HG03558 (cell line): ENCODE results near the gene TGFBR2.

Source experiments
- ATAC-seq: cut with Tn5 transposase; IDR thresholded peaks from one replicate; pipeline ENCODE4 v1.9.1; 2021; ENCODE audit warnings: moderate number of reproducible peaks; ENCODE audit not compliant: unreplicated experiment; ENCODE audit errors: extremely low read depth

The TGFBR2 gene

DNA sequence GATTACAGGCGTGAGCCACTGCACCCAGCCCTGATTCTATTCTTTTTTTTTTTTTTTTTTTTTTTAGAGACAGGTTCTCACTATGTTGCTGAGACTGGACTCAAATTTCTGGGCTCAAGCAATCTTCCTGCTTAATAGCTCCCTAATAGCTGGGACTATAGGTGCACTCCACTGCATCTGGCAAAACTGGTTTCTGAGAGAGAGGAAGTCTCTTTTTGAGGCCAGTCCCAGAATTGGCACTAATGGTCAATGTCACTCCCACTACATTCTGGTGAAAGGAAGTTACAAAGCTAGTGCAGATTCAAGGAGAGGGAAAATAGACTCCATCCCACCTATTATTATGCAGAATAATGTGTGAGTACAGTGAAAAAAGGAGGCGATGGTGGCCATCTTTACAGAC is 5.8 kb upstream of the TGFBR2 start:
- ATAC-seq = no peak

DNA sequence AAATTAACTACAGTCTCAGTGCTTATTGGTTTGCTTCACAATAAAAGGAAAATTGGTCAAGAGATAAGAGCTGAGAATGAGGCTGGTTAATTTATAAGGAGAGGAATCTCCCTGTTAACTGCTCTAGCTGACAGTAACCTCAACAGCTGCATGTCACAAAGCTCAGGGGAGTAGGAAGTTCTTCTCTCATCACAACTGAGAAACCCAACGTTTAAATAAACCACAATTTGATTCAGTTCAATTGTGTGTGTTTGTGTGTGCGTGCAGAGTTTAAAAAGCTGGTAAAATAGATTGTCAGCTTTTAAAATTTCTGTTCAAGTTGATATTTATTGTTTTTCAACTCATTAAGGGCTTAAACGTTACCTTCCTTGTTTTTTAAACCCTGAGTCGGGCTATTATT is 3.5 kb upstream of the TGFBR2 start:
- ATAC-seq = no peak

DNA sequence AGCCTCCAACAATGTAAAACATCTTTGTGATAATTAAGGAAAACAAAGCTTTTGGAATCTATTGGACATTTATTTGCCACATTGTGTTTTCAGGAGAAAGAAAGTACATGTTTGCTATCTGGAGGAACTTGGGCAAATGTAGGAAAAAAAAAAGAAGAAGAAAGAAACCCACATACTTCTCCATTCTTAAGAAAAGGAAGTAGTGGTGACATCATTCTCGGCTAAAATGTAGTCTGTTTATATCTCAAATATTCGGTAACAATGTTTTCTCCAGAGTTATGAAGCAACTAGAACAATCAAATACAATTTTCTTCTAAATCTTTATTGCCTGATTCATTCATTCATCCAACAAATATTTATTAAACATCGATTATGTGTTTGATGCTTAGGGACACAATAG is 2.3 kb upstream of the TGFBR2 start:
- no peak for ATAC-seq

DNA sequence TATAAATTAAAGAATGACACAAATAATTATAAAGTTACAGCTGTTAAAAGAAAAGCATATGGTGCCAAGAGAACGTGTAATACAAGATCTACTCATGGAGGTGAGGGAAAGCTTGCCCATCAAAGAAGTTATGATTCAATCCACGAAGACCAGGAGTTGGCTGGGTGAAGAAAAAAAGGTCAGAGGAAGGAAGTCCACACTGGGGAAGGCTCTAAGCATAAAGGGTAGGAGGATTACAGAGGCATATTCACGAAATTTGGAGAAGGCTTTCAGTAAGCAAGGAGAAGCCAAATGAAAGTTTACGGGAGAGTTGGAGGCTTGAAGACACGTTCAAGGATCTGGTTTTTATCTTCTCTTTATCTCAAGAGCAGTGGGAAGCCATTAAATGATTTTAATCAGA is 1.8 kb upstream of the TGFBR2 start:
- ATAC-seq = no peak

DNA sequence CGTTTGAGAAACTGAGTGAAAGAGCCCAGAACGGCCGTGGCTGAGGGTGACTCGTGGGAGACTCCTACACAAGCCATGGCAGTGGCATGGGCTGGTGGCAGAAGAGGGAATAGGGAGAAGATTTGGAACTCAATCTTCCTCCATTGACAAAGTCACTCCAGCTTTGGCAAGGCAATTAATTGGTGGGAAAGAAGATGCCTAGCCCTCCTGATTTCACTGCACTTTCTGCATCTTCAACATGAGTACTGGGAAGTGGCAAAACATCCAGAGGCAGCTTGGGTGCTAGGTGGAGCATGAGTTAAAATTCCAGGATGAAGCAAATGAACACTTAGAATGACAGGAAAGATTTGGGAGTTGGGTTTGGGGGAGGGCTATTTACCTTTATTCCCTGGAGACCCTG is 1.4 kb upstream of the TGFBR2 start:
- ATAC-seq = no peak

DNA sequence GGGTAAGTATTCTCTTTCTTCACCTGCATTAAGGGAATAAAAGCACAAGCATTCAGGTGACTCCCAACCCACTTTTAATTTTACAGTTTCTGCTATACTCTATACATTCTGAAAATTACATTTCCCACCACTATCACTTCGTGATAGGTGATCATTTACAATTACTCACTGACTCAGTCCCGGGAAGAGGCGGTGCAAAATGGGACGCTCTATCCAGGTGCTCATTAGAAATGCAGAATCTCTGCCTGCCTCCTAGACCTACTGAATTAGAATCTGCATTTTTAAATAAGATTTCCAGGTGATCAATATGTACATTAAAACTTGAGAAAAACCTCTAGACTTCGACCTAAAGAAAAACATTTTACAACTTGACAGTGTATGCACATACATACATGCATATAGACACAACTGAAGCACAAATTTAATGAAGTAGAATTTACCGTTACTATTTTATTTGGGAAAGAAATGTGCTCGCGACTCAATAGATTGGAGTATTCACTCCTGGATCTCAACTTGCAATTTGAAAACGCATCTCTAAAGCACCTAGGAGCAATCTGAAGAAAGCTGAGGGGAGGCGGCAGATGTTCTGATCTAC is 598 bp upstream of the TGFBR2 start:
- ATAC-seq = no peak

DNA sequence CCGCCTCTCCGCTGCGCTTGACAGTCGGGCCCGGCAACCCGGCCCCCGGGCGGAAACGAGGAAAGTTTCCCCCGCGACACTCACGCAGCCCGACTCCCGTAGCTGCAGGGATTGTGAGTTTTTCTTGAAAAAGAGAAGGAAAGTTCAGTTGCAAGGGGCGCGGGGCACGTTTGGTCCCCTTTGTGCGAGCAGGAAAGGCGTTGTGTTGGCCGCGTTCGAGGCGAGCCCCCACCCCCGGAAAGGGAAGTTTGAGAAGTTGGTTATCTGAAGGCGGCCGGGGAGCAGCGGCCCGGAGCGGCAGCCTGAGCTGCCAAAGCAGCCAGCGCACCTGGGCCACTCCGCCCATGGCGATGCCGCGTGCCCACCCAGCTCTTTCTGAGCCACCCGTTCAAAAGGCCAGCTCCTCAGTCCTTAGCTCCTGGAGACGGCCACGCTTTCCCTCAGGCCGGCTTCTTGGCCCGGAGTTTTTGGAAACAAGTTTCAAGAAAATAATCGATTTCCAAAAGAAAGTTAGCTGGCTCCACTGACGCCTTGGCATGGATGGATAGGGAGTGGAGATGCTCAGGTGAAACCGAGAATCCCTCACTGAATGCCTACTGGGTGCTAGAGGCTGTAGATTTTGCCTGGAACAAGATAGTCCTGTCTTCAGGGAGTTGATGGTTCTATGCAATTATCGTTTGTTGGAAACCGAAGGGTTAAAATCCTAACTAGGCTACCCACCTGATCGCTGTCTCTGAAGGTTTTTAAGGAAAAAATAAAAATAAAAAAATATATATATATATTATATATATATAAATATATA is 832 bp downstream of the TGFBR2 start:
- no peak for ATAC-seq

DNA sequence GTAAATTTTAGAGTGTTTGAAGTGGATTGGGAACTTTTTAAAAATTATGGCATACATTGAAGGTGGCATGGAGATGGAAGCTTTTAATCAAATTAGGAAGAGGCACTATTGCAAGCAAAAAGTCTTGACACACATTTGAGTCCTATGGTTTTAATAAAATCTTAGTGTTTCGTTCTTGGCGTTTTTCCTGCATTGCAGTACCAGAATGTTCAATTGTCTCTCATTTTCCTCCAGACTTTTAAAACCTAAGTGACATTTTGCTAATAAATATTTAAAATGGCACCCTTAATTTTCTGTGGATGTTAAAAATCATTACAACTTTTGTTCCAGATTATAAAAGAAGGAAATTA is 2.2 kb downstream of the TGFBR2 start:
- no peak for ATAC-seq

DNA sequence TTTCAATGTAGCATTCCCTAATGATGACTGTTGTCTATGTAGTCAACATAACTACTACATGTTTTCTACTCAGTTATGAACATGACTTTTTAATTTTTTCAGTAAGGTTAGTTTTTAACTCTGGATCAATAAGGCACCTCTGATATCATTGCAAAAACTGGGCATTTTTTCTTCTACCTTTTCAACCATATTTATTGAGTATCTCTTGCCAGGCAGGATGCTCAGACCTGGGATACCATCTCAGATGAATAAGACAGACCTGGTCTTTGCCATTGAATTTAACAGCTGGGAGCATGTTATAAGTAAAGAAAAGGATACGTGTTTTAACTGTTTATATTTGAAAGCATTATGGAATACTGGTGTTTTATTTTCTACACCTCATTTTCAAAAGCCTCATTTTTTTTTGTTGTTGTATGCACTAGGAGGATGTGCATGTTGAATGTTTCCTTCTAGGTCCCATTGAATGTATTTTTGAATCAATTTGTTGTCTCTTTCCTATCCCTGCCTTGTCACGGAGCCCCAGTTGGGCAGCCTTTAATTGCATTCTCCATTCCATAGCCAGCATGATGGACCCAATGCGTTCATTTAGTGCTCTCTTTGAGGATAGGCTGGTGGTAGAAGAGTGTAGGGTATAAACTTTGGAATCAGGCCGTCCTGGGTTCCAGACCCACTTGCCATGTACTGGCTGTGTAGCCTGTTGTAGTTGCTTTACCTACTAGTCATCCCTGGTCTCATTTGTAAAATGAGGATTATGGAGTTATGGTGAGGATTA is 3.7 kb downstream of the TGFBR2 start:
- ATAC-seq = no peak

DNA sequence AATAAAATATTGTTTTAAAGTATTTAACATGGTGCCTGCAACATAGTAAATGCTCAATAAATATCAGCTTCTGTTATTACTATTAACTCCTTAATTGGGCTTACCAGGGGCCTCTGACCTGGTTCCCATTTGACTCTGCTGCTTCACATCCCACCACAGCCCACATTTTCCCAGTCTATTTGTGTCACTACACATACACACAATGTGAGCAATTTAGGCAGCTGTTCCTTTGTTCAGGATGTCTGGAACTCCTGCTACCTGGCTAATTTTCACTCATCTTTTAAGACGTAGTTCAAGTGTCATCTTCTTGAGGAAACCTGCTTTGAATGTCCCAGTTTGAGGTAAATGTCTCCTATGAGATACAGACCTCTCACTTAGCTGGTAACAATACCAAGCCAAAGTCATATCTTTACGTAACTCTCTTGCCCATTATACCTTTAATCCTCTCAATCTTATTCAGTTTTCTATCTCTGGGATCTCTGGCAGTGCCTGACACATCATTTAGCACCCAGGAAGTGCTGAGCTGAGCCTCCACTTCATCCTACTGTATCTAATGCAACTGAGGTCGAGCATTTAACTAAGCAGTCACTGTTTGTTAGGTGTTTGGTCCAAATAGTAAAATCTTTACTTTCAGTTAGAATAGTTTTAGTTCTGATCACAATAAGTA is 4.4 kb downstream of the TGFBR2 start:
- ATAC-seq = no peak

DNA sequence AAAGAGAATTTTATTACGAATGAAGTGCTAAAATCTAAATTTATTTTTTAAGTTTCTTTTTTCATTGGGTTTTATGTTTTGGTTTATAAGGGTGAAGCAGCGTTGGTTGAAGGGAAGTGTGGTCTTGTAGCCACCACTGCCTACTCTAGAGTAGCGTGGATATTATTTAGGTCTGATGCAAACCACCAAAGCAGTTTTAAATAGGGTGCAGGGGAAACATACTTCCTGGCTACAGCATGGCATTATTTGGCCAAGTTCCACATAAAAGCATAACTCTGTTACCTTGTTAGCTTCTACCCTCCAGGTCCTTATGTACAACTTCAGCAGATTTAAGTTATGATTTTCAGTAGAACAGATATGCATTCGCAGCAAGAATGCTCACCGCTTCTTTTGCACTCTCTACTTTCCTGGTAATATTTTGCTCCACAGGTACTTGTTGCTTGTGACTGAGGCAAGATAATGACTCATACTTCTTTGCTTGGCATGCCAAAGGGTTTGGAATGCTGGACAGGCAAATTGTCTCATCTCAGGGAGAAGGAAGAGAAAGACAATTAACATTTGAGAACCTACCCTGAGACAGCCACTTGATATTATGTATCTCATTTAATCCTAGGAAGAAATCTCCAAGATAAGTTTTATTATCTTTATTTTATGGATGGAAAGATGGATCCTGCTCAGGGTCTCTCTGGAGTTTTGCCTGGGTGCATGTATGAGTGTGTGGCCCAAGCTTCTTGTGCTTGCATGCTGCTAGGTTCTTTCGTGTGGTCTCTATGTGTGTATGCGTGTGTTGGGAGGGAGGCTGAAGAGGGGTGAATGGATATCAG is 5.4 kb downstream of the TGFBR2 start:
- ATAC-seq = no peak

DNA sequence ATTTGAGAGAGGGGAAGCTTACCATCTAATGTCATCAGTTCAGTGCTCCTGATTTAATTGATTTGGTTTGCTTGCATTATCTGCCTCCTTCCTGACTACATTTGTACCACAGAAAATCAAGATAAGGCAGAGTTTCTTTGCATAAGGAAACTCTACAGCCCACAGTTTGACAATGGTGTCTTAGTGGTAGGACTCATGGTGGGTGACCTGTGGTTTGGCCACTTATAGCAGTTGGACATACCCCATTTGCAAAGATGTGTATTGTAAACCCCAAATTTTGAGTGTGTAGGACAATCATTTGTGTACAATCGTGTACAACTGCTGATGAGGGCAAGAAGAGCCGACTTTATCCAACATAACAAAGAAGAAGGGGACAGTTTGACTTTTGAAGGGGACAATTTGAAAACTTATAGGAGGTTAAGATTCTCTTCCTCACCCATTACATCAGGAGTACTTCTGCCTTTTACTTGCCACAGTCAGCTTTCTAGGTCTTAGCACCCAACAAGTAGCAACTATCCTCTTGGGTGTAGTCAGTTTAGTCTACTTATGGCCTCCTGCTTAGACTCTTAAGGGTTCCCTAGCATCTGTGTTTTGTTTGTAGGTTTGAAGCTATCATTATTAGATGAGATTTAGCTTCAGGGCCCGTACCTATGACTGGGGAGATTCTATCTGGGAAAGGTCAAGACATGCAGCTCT is 6.2 kb downstream of the TGFBR2 start:
- no peak for ATAC-seq

DNA sequence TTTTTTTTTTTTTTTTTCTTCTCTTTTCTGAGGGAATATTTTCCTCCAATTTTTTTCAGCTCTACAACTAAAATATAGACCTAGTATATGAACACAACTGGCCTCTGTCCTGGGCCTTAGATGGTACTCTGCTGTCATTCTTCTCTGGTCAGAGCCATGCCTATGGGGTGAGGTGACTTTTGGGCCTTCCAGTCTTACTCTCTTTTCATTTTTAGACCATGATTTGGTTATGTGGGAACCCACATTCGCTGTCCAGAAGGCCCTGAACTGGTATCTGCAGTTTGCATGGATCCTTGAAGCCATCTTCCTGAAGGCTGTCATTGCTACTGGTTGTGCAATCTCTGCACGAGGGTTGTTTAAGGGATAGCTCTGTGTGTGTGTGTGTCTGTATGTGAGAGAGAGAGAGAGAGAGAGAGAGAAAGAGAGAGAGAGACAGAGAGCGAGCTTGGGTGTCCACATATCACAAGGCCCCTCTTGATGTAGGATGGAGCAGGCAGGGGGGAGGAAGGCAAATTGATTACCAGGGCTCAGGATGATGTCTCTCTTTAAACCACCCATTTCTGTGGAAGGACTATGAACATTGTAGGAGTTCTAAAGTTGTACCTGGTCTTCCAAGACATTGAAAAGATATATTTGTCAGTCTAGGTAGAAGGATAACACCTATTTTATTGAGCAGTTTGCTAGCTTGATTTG is 6.9 kb downstream of the TGFBR2 start:
- ATAC-seq = no peak

DNA sequence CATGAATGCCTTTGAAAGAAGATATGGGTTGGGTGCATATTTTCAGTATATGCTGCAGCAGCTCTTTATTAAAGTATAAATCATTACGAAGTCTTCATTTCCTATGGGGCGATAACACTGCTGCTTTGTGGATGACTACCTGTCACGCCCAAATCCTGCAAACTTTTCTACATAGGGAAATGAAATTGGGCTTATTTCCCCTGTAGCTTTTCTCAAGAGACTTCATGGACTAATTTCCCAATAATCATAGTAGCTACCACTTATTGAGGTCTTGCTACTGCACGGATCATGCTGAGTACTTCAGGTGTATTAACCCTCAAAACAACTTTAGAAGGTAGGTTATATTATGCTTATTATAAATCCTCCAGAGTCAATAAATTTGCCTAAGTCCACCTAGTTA is 8.0 kb downstream of the TGFBR2 start:
- ATAC-seq = no peak

DNA sequence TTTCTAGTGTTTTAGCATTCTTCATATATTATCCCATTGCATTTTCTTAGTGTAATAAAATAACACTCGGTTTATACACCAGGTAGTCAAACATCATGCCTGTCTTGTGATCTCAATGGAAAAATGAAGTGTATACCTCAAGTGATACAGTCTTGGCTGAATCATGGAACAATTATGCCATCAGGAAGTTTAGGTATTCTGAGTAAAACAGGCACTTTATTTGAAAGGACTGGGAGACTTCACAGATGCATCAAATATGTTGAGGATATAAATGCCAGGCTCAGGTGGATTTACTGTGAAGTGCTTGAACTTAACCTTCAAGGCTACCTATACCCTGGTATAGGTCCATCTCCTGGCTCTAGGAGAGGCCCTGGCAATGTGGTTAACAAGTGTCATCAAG is 8.5 kb downstream of the TGFBR2 start:
- no peak for ATAC-seq

DNA sequence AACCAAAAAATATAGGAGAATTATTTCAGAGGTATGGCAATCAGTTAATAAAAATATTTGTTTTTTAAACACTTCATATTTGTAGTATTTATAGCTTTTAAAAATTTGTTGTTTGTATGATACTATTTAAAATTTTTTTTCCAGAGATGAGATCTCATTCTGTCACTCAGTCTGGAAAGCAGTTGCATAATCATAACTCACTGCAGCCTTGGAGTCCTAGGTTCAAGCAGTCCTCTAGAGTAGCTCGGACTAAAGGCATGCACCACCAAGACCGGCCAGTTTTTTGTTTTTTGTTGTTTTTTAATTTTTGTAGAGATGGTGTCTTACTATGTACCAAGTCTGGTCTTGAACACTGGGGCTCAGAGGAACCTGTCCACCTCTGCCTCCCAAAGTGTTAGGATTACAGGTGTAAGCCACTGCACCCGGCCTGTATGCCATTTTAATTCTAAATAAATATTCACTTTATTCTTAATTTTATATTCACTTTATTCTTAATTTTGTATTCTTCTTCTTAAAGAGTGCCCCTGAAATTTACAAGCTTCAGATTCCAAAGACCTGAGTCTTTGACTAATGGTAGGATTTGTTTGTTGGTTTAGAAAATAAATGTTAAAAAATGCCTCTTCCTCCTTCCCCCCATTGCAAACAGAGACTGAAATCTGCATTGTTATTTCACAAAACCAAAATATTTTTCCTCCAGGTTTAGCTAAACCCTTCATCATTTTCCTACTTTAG is 9.4 kb downstream of the TGFBR2 start:
- ATAC-seq = no peak

DNA sequence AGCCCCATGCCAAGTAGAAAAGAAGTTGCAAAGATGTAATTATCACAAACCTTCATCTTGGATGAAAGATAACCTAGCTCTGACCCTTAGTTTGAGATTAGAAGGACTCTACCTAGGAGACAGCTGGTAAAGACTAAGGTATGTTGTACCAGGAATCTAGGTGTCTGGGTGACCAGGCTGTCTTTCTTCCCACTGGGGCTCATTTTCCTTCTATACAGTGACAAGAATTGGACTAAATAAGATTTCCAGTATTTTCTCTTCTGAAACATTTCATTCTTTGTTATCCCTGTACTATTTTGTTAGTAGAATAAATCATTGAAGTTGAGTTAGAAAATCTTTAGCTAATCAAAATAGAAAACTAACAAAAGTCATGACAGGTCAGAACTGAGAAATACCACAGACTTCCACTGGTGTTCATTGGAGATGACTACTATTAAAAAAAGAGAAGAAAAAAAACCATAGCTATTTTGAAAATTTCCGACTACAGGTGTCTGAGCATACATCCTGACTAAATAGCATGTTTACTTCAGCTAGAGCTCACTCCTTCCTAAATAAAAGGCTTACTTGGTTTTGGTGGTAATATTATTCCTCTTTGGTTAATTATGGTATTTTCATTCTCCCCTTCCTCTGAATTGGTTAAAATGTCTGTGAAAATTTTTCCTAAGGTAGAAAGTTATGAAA is 10.1 kb downstream of the TGFBR2 start:
- no peak for ATAC-seq

DNA sequence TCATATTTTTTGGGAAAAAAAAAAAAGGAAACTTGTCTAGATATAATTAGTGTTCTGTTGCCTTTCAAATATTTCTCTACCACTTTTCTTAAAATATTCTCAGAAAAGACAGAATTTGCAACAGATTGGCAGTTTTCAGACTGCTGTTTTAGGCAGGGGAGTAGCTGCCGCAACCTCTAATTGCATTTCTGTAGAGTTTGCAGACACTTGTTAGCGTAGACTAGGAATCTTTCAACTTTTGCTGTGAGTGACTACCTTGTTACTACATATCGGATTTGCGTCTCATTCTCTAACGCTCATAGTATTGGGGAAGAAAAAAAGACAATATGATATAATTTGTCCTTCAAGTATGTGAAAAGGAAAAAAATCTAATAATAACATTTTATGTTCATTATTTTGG is 10.7 kb downstream of the TGFBR2 start:
- no peak for ATAC-seq
